Loucy (cell line): Measurements from ENCODE around the gene MTF2.

Experiments used
- CTCF ChIP-seq: fragments of 200-600 bp; sonication (generic); conservative IDR thresholded peaks from 2 replicates; pipeline ENCODE4 v1.5.1; 2014; ENCODE audit warnings: mild to moderate bottlenecking, antibody characterized with exemption, low read length
- EZH2phosphoT487 ChIP-seq: fragments of 200-600 bp; IDR thresholded peaks from 2 replicates; pipeline ENCODE4 v1.6.1; 2018; ENCODE audit warnings: antibody characterized with exemption, mild to moderate bottlenecking, moderate library complexity, borderline replicate concordance

GRCh38 chr1:93148001-93148400 is 68.9 kb downstream of the MTF2 start:
- TF ChIP-seq CTCF: no peak
- no peak for TF ChIP-seq EZH2phosphoT487
